Heart left ventricle (tissue), 16 donors: ENCODE data around the gene ZNF821. TPM values are rescaled to one million over a fixed set of nuclear protein-coding genes. Genes with fewer than 3 reads are reported as not detected.

ENCODE experiments used
- ATAC-seq, 4 donors: fragments of 200-7000 bp; cut with Tn5 transposase; one replicate each; pipeline ENCODE4 v1.9.1; 2020 to 2022; ENCODE audit warnings: moderate library complexity in 4 of 4, mild to moderate bottlenecking in 3 of 4, moderate number of reproducible peaks in 1 of 4
- DNase-seq, 5 donors: peaks; one replicate each; pipeline ENCODE4 v3.0.0-alpha.2; 2020
- H3K27ac ChIP-seq, 12 donors: fragments of 200-600 bp; sonication (generic) in 4 of 12; one replicate each; pipeline versions ENCODE4 v1.5.0 to v1.8.0; 2016 to 2022; ENCODE audit warnings: mild to moderate bottlenecking in 2 of 12
- H3K27me3 ChIP-seq, 9 donors: fragments of 200-600 bp; sonication (generic) in 2 of 9; one replicate each; pipeline versions ENCODE4 v1.5.1 to v1.8.0; 2016 to 2022; ENCODE audit warnings: mild to moderate bottlenecking in 3 of 9
- H3K36me3 ChIP-seq, 9 donors: fragments of 200-600 bp; sonication (generic) in 2 of 9; one replicate each; pipeline versions ENCODE4 v1.5.0 to v1.8.0; 2018 to 2022; ENCODE audit warnings: mild to moderate bottlenecking in 2 of 9
- H3K4me1 ChIP-seq, 12 donors: fragments of 200-600 bp; sonication (generic) in 4 of 12; one replicate each; pipeline versions ENCODE4 v1.5.0 to v1.8.0; 2016 to 2022; ENCODE audit warnings: mild to moderate bottlenecking in 3 of 12
- H3K4me3 ChIP-seq, 12 donors: fragments of 200-600 bp; sonication (generic) in 4 of 12; one replicate each; pipeline versions ENCODE4 v1.5.0 to v1.8.0; 2017 to 2022; ENCODE audit warnings: mild to moderate bottlenecking in 9 of 12, moderate library complexity in 4 of 12
- H3K9me3 ChIP-seq, 12 donors: fragments of 200-600 bp; sonication (generic) in 4 of 12; one replicate each; pipeline versions ENCODE4 v1.5.0 to v1.8.0; 2016 to 2022; ENCODE audit warnings: mild to moderate bottlenecking in 1 of 12
- CTCF ChIP-seq, 12 donors: fragments of 200-600 bp; sonication (generic) in 4 of 12; IDR thresholded peaks; one replicate each; pipeline versions ENCODE4 v1.5.0 to v1.8.0; 2018 to 2022; ENCODE audit warnings: antibody characterized with exemption in 12 of 12, mild to moderate bottlenecking in 5 of 12
- POLR2A ChIP-seq, 2 donors: fragments of 450-650 bp; IDR thresholded peaks; one replicate each; pipeline ENCODE4 v1.6.1; 2017; ENCODE audit warnings: antibody characterized with exemption in 2 of 2, mild to moderate bottlenecking in 2 of 2, moderate library complexity in 2 of 2
- WGBS, 4 donors: extraction: QIAGEN DNeasy Blood & Tissue Kit in 2 of 4; methylation state at CpG; one replicate each; pipeline versions ENCODE4 v1.1.5 to v1.1.7; 2013 to 2018; 5-methylcytosine and 5-hydroxymethylcytosine counted together
- intact Hi-C, 10 donors: fragments of 100-400 bp; cut with DNase I; formaldehyde crosslinking; loops; one replicate each; pipeline versions ENCODE4 v1.11.1 to v1.14.2; 2022
- polyA plus RNA-seq, 2 donors: library from polyadenylated mRNA; stranded (reverse); fragments of 200-250 nt; gene quantifications; one replicate each; pipeline ENCODE4 v1.2.3, GENCODE V29; 2013
- total RNA-seq, 9 donors: library from RNA; depleted of rRNA in 2 of 9; stranded (reverse); fragments of >200 nt in 2 of 9; fragmentation: NEBNext Ultra II Directional in 3 of 9; extraction: Animal tissue kit (Norgen Biotek cat#: 25700) in 3 of 9; gene quantifications; one replicate each; pipeline versions ENCODE4 v1.1.0 to v1.2.4, GENCODE V29; 2016 to 2023
- donor health status: ischemic (EF 13 %, LVEDD 7.1; RV severe dilation, severe dysfunction).
- donor health status: healthy with polysubstance abuse.
- donor health status: DM: no; HTN: yes; CAD: no.
- donor health status: DM: no; HTN: no; CAD: no.
- donor health status: ischemic (EF 25% LVEDD 6.9; RV normal size, moderate dysfunction).
- donor health status: ischemic (EF 25% LVEDD 5.7; RV mildly dilated, moderate dysfunction).
- donor health status: healthy.
- donor health status: DM: yes; HTN: yes; CAD: no.
- donor health status: ischemic (EF 35%, LVEDD 5.7; RV mildly dilated, moderate dysfunction).
- donor health status: nonischemic (EF 11% LVEDD 7.7; RV severe dilation, severe dysfunction).
- donor health status: DM: yes; HTN: yes; CAD: no.
- donor health status: PGD.
- donor health status: ischemic (EF 29% LVEDD 5.4; RV normal size, mild dysfunction).
- donor health status: nonischemic (EF 23%, LVEDD 6.1; RV moderate dilation, normal function).

ZNF821 gene
- total and polyA plus RNA-seq, 11 donors = 2.3 to 5.7 (median 3.9) TPM

DNA sequence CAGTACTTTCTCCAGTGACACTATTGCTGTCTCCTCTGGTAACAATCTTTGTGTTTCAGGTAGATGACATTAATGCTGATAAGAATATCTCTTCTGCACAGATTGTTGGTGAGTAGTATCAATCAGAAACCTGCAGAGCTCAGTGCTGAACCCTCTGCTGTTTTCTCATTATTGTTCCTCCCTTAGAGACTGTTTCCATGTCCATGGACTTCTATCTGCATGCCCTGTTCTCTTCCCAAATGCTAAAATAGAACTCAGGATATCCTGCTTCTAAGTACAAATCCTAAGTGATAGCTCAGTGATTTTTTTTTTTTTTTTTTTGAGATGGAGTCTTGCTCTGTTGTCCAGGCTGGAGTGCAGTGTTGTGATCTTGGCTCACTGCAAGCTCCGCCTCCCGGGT is 40.7 kb upstream of the ZNF821 start:
- H3K4me3 ChIP-seq = no peak overlapping the region
- 79 to 91% (median 86%) methylated on average over 2 of the region's 2 CpGs for WGBS, 4 donors
- H3K27me3 ChIP-seq = no peaks in the 10 kb centered on the region
- peaks cover 19 to 61% (median 48%) of the 10 kb centered on the region in 12 donors for H3K4me1 ChIP-seq
- peaks cover 0 to under 1% (median 0%) of the 10 kb centered on the region in 12 donors for H3K9me3 ChIP-seq
- no peak for DNase-seq
- intact Hi-C loops = loop anchor here in 2 of 10 donors (2.0 to 5.0 kb wide), 2 partner anchors 20 to 42 kb away; partner anchors contain the start of gene ZNF821 (in 1 of the 2)
- H3K36me3 ChIP-seq = peaks cover 6 to 100% (median 87%) of the 10 kb centered on the region in 9 donors
- ATAC-seq = peak in 2 of 4 donors; percentile 12 to 44
- TF ChIP-seq CTCF (IDR thresholded peaks at IDR 0.05) (no peak), POLR2A (IDR thresholded peaks at IDR 0.05) (no peak)
- peak overlapping the region in 3 of 12 donors; percentile 31 to 43 (median 36) for H3K27ac ChIP-seq

- ATAC-seq = no peak
- 79 to 80% (median 79%) methylated on average over 10 of the region's 10 CpGs for WGBS, 4 donors
Observed at GRCh38 chr16:71923941-71924690, 40.1 kb upstream of the ZNF821 start.

GRCh38 chr16:71920658-71921057 is 36.7 kb upstream of the ZNF821 start:
- Histone ChIP-seq H3K4me1 (peaks cover 4 to 55% (median 42%) of the 10 kb centered on the region in 12 donors), H3K9me3 (peaks cover 0 to 6% (median 0%) of the 10 kb centered on the region in 12 donors), H3K36me3 (peaks cover 8 to 100% (median 98%) of the 10 kb centered on the region in 9 donors), H3K27ac (no peak overlapping the region), H3K4me3 (no peak overlapping the region), H3K27me3 (no peaks in the 10 kb centered on the region)
- TF ChIP-seq POLR2A (IDR thresholded peaks at IDR 0.05) (no peak), CTCF (IDR thresholded peaks at IDR 0.05) (no peak)
- DNase-seq = no peak
- intact Hi-C loops = no loop called here
- 60 to 71% (median 67%) methylated on average over 2 of the region's 2 CpGs for WGBS, 4 donors
- ATAC-seq = no peak

More at GRCh38 chr16:71923941-71924690, 40.1 kb upstream of the ZNF821 start:
- no peaks in the 10 kb centered on the region for H3K27me3 ChIP-seq
- H3K4me3 ChIP-seq = no peak overlapping the region
- intact Hi-C loops = loop anchor here in 1 of 10 donors (2.0 kb wide), 1 partner anchor 21 kb away; no protein-coding TSS in a partner anchor
- H3K36me3 ChIP-seq = peaks cover 6 to 100% (median 92%) of the 10 kb centered on the region in 9 donors
- peaks cover 19 to 61% (median 44%) of the 10 kb centered on the region in 12 donors for H3K4me1 ChIP-seq
- peak overlapping the region in 3 of 12 donors; percentile 31 to 43 (median 36) for H3K27ac ChIP-seq
- TF ChIP-seq CTCF (IDR thresholded peaks at IDR 0.05) (no peak), POLR2A (IDR thresholded peaks at IDR 0.05) (no peak)
- H3K9me3 ChIP-seq = peaks cover 0 to 6% (median 0%) of the 10 kb centered on the region in 12 donors
- no peak for DNase-seq

DNA sequence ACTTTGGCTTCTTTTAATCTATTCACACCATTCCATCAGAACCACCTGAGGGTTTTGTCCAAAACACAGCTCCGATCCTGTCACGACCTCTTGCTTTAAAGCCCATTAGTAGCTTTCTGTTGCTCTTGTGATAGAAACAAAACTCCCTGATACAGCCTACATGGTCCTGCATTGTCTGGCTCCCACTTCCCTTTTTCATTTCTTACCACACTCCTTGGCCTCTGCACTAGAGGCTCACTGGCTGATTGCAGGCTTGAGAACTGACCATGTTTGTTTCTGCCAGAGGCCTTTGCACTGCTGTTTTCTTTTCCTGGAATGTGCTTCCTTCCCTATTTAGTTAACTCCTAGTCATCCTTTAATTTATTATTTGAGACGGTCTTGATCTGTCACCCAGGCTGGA is 35.1 kb upstream of the ZNF821 start:
- no peaks in the 10 kb centered on the region for H3K27me3 ChIP-seq
- H3K9me3 ChIP-seq = peaks cover 0 to 6% (median 0%) of the 10 kb centered on the region in 12 donors
- TF ChIP-seq POLR2A (IDR thresholded peaks at IDR 0.05) (no peak), CTCF (IDR thresholded peaks at IDR 0.05) (no peak)
- H3K4me1 ChIP-seq = peaks cover 0 to 67% (median 49%) of the 10 kb centered on the region in 12 donors
- no peak overlapping the region for H3K4me3 ChIP-seq
- 70 to 91% (median 90%) methylated on average over 3 of the region's 3 CpGs for WGBS, 4 donors
- H3K27ac ChIP-seq = peak overlapping the region in 2 of 12 donors; percentile 14 to 56
- DNase-seq = no peak
- intact Hi-C loops = no loop called here
- ATAC-seq = peak in 2 of 4 donors; percentile 30 to 73
- peaks cover 8 to 88% (median 82%) of the 10 kb centered on the region in 9 donors for H3K36me3 ChIP-seq
